ENCODE measurements around the gene GCN1. TPM values are rescaled to one million over a fixed set of nuclear protein-coding genes. Genes with fewer than 3 reads are reported as not detected.

The GCN1 gene
- total RNA-seq, 2 donors from 2014 or later: 39.7 to 83.1 TPM

DNA sequence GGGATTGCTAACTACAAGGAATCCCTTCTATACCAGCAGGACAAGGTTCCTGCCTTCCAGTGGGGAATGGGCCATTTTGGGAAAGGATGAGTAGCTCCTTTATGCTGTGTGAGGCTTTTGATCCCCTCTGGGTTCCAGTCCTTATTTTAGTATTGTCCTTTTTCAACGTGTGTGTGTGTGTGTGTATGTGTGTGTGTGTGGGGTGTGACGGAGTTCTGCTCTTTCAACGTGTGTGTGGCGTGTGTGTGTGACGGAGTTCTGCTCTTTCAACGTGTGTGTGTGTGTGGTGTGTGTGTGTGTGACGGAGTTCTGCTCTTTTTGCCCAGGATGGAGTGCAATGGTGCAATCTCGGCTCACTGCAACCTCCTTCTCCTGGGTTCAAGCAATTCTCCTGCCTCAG lies 105.4 kb downstream of the GCN1 start:
- TF ChIP-seq POLR2A (IDR thresholded peaks at IDR 0.05) (no peak), CTCF (IDR thresholded peaks at IDR 0.05) (no peak)
- intact Hi-C loops (cut with DNase I): no loop called here
- Histone ChIP-seq H3K27me3 (no peaks in the 10 kb centered on the region), H3K4me1 (peaks cover 13% of the 10 kb centered on the region), H3K9me3 (no peaks in the 10 kb centered on the region), H3K4me3 (no peak overlapping the region), H3K36me3 (replicated peaks in 1 of 2; ENCODE audit: insufficient read depth in 1 of 2, low read depth in 2 of 2) (no peaks in the 10 kb centered on the region), H3K27ac (no peak overlapping the region)
- DNase-seq: no peak
- WGBS, 2 donors: 35 to 44% methylated on average over 8 of the region's 8 CpGs
- no peak for ATAC-seq

- H3K4me1 ChIP-seq: peaks cover 13% of the 10 kb centered on the region
- TF ChIP-seq POLR2A (IDR thresholded peaks at IDR 0.05) (peak in 2 of 3 donors; percentile 36 to 44), CTCF (IDR thresholded peaks at IDR 0.05) (peak; percentile 93 to 99 (median 99))
- H3K9me3 ChIP-seq: no peaks in the 10 kb centered on the region
- 0 to 1% methylated on average over 6 to 55 of the region's 55 CpGs for WGBS, 2 donors
- intact Hi-C loops (cut with DNase I): no loop called here
- peak; percentile 97 for ATAC-seq
- DNase-seq: peak; percentile 99 to 100 (median 100)
- no peaks in the 10 kb centered on the region for H3K36me3 ChIP-seq (replicated peaks in 1 of 2; ENCODE audit: insufficient read depth in 1 of 2, low read depth in 2 of 2)
- H3K27me3 ChIP-seq: no peaks in the 10 kb centered on the region
- peak overlapping the region; percentile 21 to 73 (median 66) for H3K27ac ChIP-seq
- no peak overlapping the region for H3K4me3 ChIP-seq
Observed at GRCh38 chr12:120086801-120087621, 107.5 kb downstream of the GCN1 start.

DNA sequence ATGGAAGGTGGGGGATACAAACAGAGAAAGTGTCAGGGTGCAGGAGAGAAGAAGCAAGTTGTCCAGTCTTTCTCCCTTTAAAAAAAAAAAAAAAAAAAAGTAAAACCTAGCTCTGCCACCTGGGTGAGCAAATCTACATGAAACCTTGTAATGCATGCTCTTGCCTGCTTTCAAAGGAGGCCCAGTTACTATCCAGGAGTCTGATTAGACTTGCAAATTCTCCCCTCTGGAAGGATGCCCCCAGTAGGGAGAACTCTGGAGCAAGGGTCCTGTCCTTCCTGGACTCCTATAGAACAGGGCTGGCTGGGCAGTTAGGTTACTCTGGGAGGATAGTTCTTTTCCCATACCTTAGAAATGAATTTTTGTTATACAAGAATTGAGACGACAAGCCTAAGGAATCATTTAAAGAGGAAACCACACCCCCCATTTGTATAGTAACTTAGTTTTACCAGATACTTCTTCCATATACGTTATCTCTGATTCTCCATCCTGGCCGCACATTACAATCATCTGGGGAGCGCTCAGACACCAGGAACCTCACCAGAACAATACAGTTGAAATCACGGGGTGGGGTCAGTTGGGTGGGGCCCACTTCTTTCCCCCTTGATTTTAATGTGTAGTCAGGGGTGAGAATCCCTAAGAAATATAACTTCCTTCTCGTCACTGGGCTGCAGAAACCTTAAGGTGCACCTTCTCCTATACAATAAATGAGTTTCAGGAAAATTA lies 108.4 kb downstream of the GCN1 start:
- no peak for DNase-seq
- H3K27ac ChIP-seq: peak overlapping the region in 3 of 4 donors; percentile 59 to 73 (median 72)
- no peak for ATAC-seq
- H3K9me3 ChIP-seq: no peaks in the 10 kb centered on the region
- no peak overlapping the region for H3K4me3 ChIP-seq
- WGBS, 2 donors: 61 to 62% methylated on average over 6 of the region's 6 CpGs
- peaks cover 13% of the 10 kb centered on the region for H3K4me1 ChIP-seq
- no peaks in the 10 kb centered on the region for H3K27me3 ChIP-seq
- intact Hi-C loops (cut with DNase I): no loop called here
- TF ChIP-seq CTCF (IDR thresholded peaks at IDR 0.05) (no peak), POLR2A (IDR thresholded peaks at IDR 0.05) (no peak)
- no peaks in the 10 kb centered on the region for H3K36me3 ChIP-seq (replicated peaks in 1 of 2; ENCODE audit: insufficient read depth in 1 of 2, low read depth in 2 of 2)

- Histone ChIP-seq H3K4me1 (peaks cover 15% of the 10 kb centered on the region), H3K27ac (no peak overlapping the region), H3K36me3 (replicated peaks in 1 of 2; ENCODE audit: insufficient read depth in 1 of 2, low read depth in 2 of 2) (no peaks in the 10 kb centered on the region), H3K27me3 (no peaks in the 10 kb centered on the region), H3K9me3 (no peaks in the 10 kb centered on the region), H3K4me3 (no peak overlapping the region)
- TF ChIP-seq POLR2A (IDR thresholded peaks at IDR 0.05): no peak
- TF ChIP-seq CTCF (IDR thresholded peaks at IDR 0.05): no peak
- ATAC-seq (no peak), DNase-seq (no peak)
- intact Hi-C loops (cut with DNase I): no loop called here
- 96 to 98% methylated on average over 2 of the region's 2 CpGs for WGBS, 2 donors
Observed at GRCh38 chr12:120081641-120082040, 112.9 kb downstream of the GCN1 start.

Data from body of pancreas (tissue), 4 donors.